Esophagus (tissue), 2 donors: ENCODE data around the gene LCT. TPM values are rescaled to one million over a fixed set of nuclear protein-coding genes. Genes with fewer than 3 reads are reported as not detected.

Source experiments
- H3K27ac ChIP-seq, 2 donors: one replicate each; pipeline ENCODE4 v1.5.1; 2013; ENCODE audit warnings: low read depth in 2 of 2, mild to moderate bottlenecking in 2 of 2, inconsistent platforms in 1 of 2, low read length in 1 of 2, moderate library complexity in 1 of 2
- H3K27me3 ChIP-seq, 2 donors: one replicate each; pipeline ENCODE4 v1.6.1; 2013; ENCODE audit warnings: low read length in 2 of 2, control low read depth in 1 of 2, mild to moderate bottlenecking in 1 of 2; ENCODE audit not compliant: insufficient read depth in 2 of 2, control insufficient read depth in 1 of 2
- H3K36me3 ChIP-seq, 2 donors: one replicate each; pipeline ENCODE4 v1.6.1; 2013; ENCODE audit warnings: low read length in 1 of 2; ENCODE audit not compliant: control insufficient read depth in 2 of 2, insufficient read depth in 2 of 2
- H3K4me1 ChIP-seq, 2 donors: one replicate each; pipeline ENCODE4 v1.6.1; 2013; ENCODE audit warnings: low read length in 1 of 2; ENCODE audit not compliant: control insufficient read depth in 2 of 2, insufficient read depth in 2 of 2
- H3K4me3 ChIP-seq, 2 donors: one replicate each; pipeline ENCODE4 v1.5.1; 2013; ENCODE audit warnings: low read length in 2 of 2, mild to moderate bottlenecking in 2 of 2, low read depth in 1 of 2, moderate library complexity in 1 of 2
- H3K9me3 ChIP-seq, 2 donors: one replicate each; pipeline ENCODE4 v1.6.1; 2013; ENCODE audit warnings: mild to moderate bottlenecking in 2 of 2, low read depth in 1 of 2, low read length in 1 of 2, moderate library complexity in 1 of 2; ENCODE audit not compliant: control insufficient read depth in 2 of 2, insufficient read depth in 1 of 2
- WGBS, 2 donors: extraction: QIAGEN DNeasy Blood & Tissue Kit; methylation state at CpG; one replicate each; pipeline ENCODE4 v1.1.7; 2013; 5-methylcytosine and 5-hydroxymethylcytosine counted together
- polyA plus RNA-seq, 2 donors: library from polyadenylated mRNA; stranded (reverse); fragments of 200-250 nt; gene quantifications; one replicate each; pipeline ENCODE4 v1.2.3, GENCODE V29; 2013
- donor health status: healthy with polysubstance abuse.
- donor health status: Bipolar disorder and iron deficiency.

Gene LCT
- polyA plus RNA-seq, 2 donors: 0.01 TPM; not detected in 1

- Histone ChIP-seq H3K4me1 (no peaks in the 10 kb centered on the region), H3K27me3 (no peaks in the 10 kb centered on the region), H3K9me3 (no peaks in the 10 kb centered on the region), H3K27ac (no peak overlapping the region), H3K36me3 (peaks cover 0 to 7% of the 10 kb centered on the region in 2 donors), H3K4me3 (no peak overlapping the region)
- 49 to 55% methylated on average over 2 of the region's 2 CpGs for WGBS, 2 donors
These were observed 2.7 kb upstream of the LCT start for GRCh38 chr2:135839713-135840112.

- Histone ChIP-seq H3K9me3 (no peaks in the 10 kb centered on the region), H3K36me3 (no peaks in the 10 kb centered on the region), H3K4me1 (no peaks in the 10 kb centered on the region), H3K27ac (no peak overlapping the region), H3K27me3 (no peaks in the 10 kb centered on the region), H3K4me3 (no peak overlapping the region)
- WGBS, 2 donors: 89 to 91% methylated on average over 3 of the region's 3 CpGs
These were observed 1.5 kb upstream of the LCT start for GRCh38 chr2:135838502-135838901.

GRCh38 chr2:135832891-135833290, 4.1 kb downstream of the LCT start:
- 91 to 93% methylated on average over 6 of the region's 6 CpGs for WGBS, 2 donors
- Histone ChIP-seq H3K27ac (no peak overlapping the region), H3K9me3 (no peaks in the 10 kb centered on the region), H3K4me3 (no peak overlapping the region), H3K27me3 (no peaks in the 10 kb centered on the region), H3K36me3 (no peaks in the 10 kb centered on the region), H3K4me1 (no peaks in the 10 kb centered on the region)

- WGBS, 2 donors: 71 to 86% methylated on average over 14 of the region's 14 CpGs
- H3K4me1 ChIP-seq: no peaks in the 10 kb centered on the region
- no peak overlapping the region for H3K4me3 ChIP-seq
- no peaks in the 10 kb centered on the region for H3K27me3 ChIP-seq
- no peaks in the 10 kb centered on the region for H3K36me3 ChIP-seq
- no peaks in the 10 kb centered on the region for H3K9me3 ChIP-seq
- no peak overlapping the region for H3K27ac ChIP-seq
These were observed 5.7 kb downstream of the LCT start for GRCh38 chr2:135831180-135831812.

- H3K4me3 ChIP-seq: no peak overlapping the region
- no peak overlapping the region for H3K27ac ChIP-seq
- WGBS, 2 donors: 82 to 87% methylated on average over 13 of the region's 13 CpGs
These were observed 7.4 kb downstream of the LCT start for GRCh38 chr2:135829378-135830135.

GRCh38 chr2:135826544-135826943, 10.4 kb downstream of the LCT start:
- Histone ChIP-seq H3K9me3 (peaks cover 0 to 8% of the 10 kb centered on the region in 2 donors), H3K27me3 (no peaks in the 10 kb centered on the region), H3K4me3 (no peak overlapping the region), H3K27ac (no peak overlapping the region), H3K36me3 (no peaks in the 10 kb centered on the region), H3K4me1 (no peaks in the 10 kb centered on the region)
- WGBS, 2 donors: 90% methylated on average over 6 of the region's 6 CpGs

More at GRCh38 chr2:135829378-135830135, 7.4 kb downstream of the LCT start:
- Histone ChIP-seq H3K27me3 (no peaks in the 10 kb centered on the region), H3K4me1 (no peaks in the 10 kb centered on the region), H3K36me3 (no peaks in the 10 kb centered on the region), H3K9me3 (no peaks in the 10 kb centered on the region)

- Histone ChIP-seq H3K9me3 (peaks cover 0 to 8% of the 10 kb centered on the region in 2 donors), H3K27me3 (no peaks in the 10 kb centered on the region), H3K27ac (no peak overlapping the region), H3K36me3 (no peaks in the 10 kb centered on the region), H3K4me1 (no peaks in the 10 kb centered on the region), H3K4me3 (no peak overlapping the region)
- WGBS, 2 donors: 54 to 55% methylated on average over 10 to 11 of the region's 11 CpGs
These were observed 11.3 kb downstream of the LCT start for GRCh38 chr2:135825550-135826176.

- WGBS, 2 donors: 82 to 89% methylated on average over 9 of the region's 9 CpGs
- no peaks in the 10 kb centered on the region for H3K36me3 ChIP-seq
These were observed 11.9 kb downstream of the LCT start for GRCh38 chr2:135825131-135825530.

GRCh38 chr2:135822855-135823254, 14.1 kb downstream of the LCT start:
- peaks cover 0 to 8% of the 10 kb centered on the region in 2 donors for H3K9me3 ChIP-seq
- no peak overlapping the region for H3K27ac ChIP-seq
- WGBS, 2 donors: 88 to 92% methylated on average over 1 of the region's 1 CpG
- H3K4me3 ChIP-seq: no peak overlapping the region
- no peaks in the 10 kb centered on the region for H3K27me3 ChIP-seq
- H3K36me3 ChIP-seq: no peaks in the 10 kb centered on the region
- no peaks in the 10 kb centered on the region for H3K4me1 ChIP-seq

More at GRCh38 chr2:135825131-135825530, 11.9 kb downstream of the LCT start:
- Histone ChIP-seq H3K9me3 (peaks cover 0 to 8% of the 10 kb centered on the region in 2 donors), H3K27me3 (no peaks in the 10 kb centered on the region), H3K27ac (no peak overlapping the region), H3K4me1 (no peaks in the 10 kb centered on the region), H3K4me3 (no peak overlapping the region)
